Gastroesophageal sphincter (tissue), 4 donors: Measurements from ENCODE around the gene BTBD2. TPM values are rescaled to one million over a fixed set of nuclear protein-coding genes. Genes with fewer than 3 reads are reported as not detected.
A peak's percentile ranks its signal among the peaks of the same experiment; 100 is the strongest.

Experiments
- ATAC-seq: fragments of 150-250 bp; one replicate; pipeline ENCODE4 v1.9.1; 2016; ENCODE audit warnings: mild to moderate bottlenecking, moderate library complexity
- H3K27ac ChIP-seq, 4 donors: fragments of 200-600 bp; sonication (generic) in 3 of 4; 1 replicate in 3 of 4; 2 replicates in 1 of 4; pipeline ENCODE4 v1.5.1; 2016 to 2019
- H3K27me3 ChIP-seq: fragments of 200-600 bp; sonication (generic); one replicate; pipeline ENCODE4 v1.5.1; 2019
- H3K36me3 ChIP-seq, 2 donors: fragments of 200-600 bp; sonication (generic); one replicate each; pipeline ENCODE4 v1.5.1; 2019; ENCODE audit warnings: control low read depth in 1 of 2
- H3K4me1 ChIP-seq, 3 donors: fragments of 200-600 bp; sonication (generic); 1 replicate in 2 of 3; 2 replicates in 1 of 3; pipeline ENCODE4 v1.5.1; 2016 to 2019; ENCODE audit warnings: control low read depth in 2 of 3
- H3K4me3 ChIP-seq, 2 donors: fragments of 200-600 bp; sonication (generic); one replicate each; pipeline ENCODE4 v1.5.1; 2019; ENCODE audit warnings: mild to moderate bottlenecking in 1 of 2, moderate library complexity in 1 of 2
- H3K9me3 ChIP-seq, 3 donors: fragments of 200-600 bp; sonication (generic); one replicate each; pipeline ENCODE4 v1.5.1; 2017 to 2019; ENCODE audit warnings: control low read depth in 2 of 3
- CTCF ChIP-seq, 4 experiments: fragments of 200-600 bp in 2 of 4; fragments of 450-650 bp in 2 of 4; sonication (generic) in 1 of 4; IDR thresholded peaks; one replicate each; pipeline ENCODE4 v1.5.1; 2017 to 2019; ENCODE audit warnings: antibody characterized with exemption in 4 of 4, mild to moderate bottlenecking in 2 of 4, moderate library complexity in 2 of 4
- EP300 ChIP-seq: sonication (generic); formaldehyde crosslinking; IDR thresholded peaks from one replicate; pipeline ENCODE4 v1.6.1; 2017; ENCODE audit warnings: antibody characterized with exemption, mild to moderate bottlenecking
- POLR2A ChIP-seq, 2 donors: fragments of 450-650 bp; IDR thresholded peaks; one replicate each; pipeline ENCODE4 v1.6.1; 2017; ENCODE audit warnings: antibody characterized with exemption in 2 of 2, mild to moderate bottlenecking in 2 of 2, moderate library complexity in 1 of 2
- POLR2AphosphoS5 ChIP-seq: sonication (generic); formaldehyde crosslinking; IDR thresholded peaks from one replicate; pipeline ENCODE4 v1.6.1; 2017; ENCODE audit warnings: antibody characterized with exemption
- WGBS, 2 donors: methylation state at CpG; one replicate each; pipeline ENCODE4 v1.1.5; 2018; ENCODE audit warnings: low coverage in 1 of 2; 5-methylcytosine and 5-hydroxymethylcytosine counted together
- small RNA-seq, 4 donors: library from RNA; depleted of rRNA; stranded (forward); fragments of <200 nt; gene quantifications; one replicate each; pipeline ENCODE3, GENCODE V24; 2016
- total RNA-seq, 4 donors: library from RNA; depleted of rRNA; stranded (reverse); fragments of >200 nt; gene quantifications; one replicate each; pipeline ENCODE4 v1.1.0, GENCODE V29; 2016

BTBD2 gene
- total RNA-seq, 4 donors from 2014 or later = 44.0 to 125 (median 59.9) TPM

- Histone ChIP-seq H3K27me3 (no peaks in the 10 kb centered on the region), H3K27ac (no peak overlapping the region), H3K4me1 (peaks cover 0 to 27% (median 14%) of the 10 kb centered on the region in 3 donors), H3K36me3 (no peaks in the 10 kb centered on the region), H3K4me3 (no peak overlapping the region), H3K9me3 (no peaks in the 10 kb centered on the region)
- ATAC-seq = no peak
- TF ChIP-seq POLR2AphosphoS5 = no peak
- TF ChIP-seq EP300 = no peak
- TF ChIP-seq POLR2A (IDR thresholded peaks at IDR 0.05) = no peak
- no peak for TF ChIP-seq CTCF (IDR thresholded peaks at IDR 0.05)
- WGBS, 2 donors = 63 to 92% methylated on average over 4 to 5 of the region's 7 CpGs
These were observed 77.4 kb downstream of the BTBD2 start for GRCh38 chr19:1938071-1938470.

GRCh38 chr19:1936916-1937610 lies 78.5 kb downstream of the BTBD2 start:
- H3K9me3 ChIP-seq = no peaks in the 10 kb centered on the region

GRCh38 chr19:1936430-1936829 lies 79.1 kb downstream of the BTBD2 start:
- Histone ChIP-seq H3K27me3 (no peaks in the 10 kb centered on the region), H3K9me3 (no peaks in the 10 kb centered on the region), H3K27ac (peak overlapping the region in 1 of 4 donors; percentile 16), H3K4me3 (no peak overlapping the region), H3K4me1 (peaks cover 0 to 13% (median 6%) of the 10 kb centered on the region in 3 donors), H3K36me3 (no peaks in the 10 kb centered on the region)
- 83 to 100% methylated on average over 1 to 3 of the region's 3 CpGs for WGBS, 2 donors
- TF ChIP-seq EP300 (no peak), CTCF (IDR thresholded peaks at IDR 0.05) (no peak), POLR2AphosphoS5 (no peak), POLR2A (IDR thresholded peaks at IDR 0.05) (no peak)
- ATAC-seq = no peak

More at GRCh38 chr19:1936916-1937610, 78.5 kb downstream of the BTBD2 start:
- Histone ChIP-seq H3K27ac (no peak overlapping the region), H3K4me3 (no peak overlapping the region), H3K27me3 (no peaks in the 10 kb centered on the region), H3K4me1 (peaks cover 0 to 17% (median 6%) of the 10 kb centered on the region in 3 donors), H3K36me3 (no peaks in the 10 kb centered on the region)
- TF ChIP-seq CTCF (IDR thresholded peaks at IDR 0.05) (no peak), EP300 (no peak), POLR2A (IDR thresholded peaks at IDR 0.05) (no peak), POLR2AphosphoS5 (no peak)
- 60 to 80% methylated on average over 1 to 4 of the region's 24 CpGs for WGBS, 2 donors
- no peak for ATAC-seq

- Histone ChIP-seq H3K27me3 (no peaks in the 10 kb centered on the region), H3K4me1 (peaks cover 0 to 13% (median 6%) of the 10 kb centered on the region in 3 donors), H3K27ac (peak overlapping the region in 2 of 4 donors; percentile 1 to 16), H3K36me3 (no peaks in the 10 kb centered on the region), H3K9me3 (no peaks in the 10 kb centered on the region), H3K4me3 (no peak overlapping the region)
- WGBS, 2 donors = 44 to 50% methylated on average over 1 to 9 of the region's 11 CpGs
- TF ChIP-seq EP300 (no peak), POLR2A (IDR thresholded peaks at IDR 0.05) (no peak), CTCF (IDR thresholded peaks at IDR 0.05) (no peak), POLR2AphosphoS5 (no peak)
- no peak for ATAC-seq
These were observed 79.9 kb downstream of the BTBD2 start for GRCh38 chr19:1935484-1936208.

Small RNAs within 50 kb of the gene (small RNA-seq; reads per million reads assigned to genes)
- 0 reads per million in 4 donors for gene AC007136.1

Other genes with a start within 250 kb of the BTBD2 start
- 1 to 10 TPM in 1 of 4 donors, under 1 TPM in 3; 0.27 to 1.4 (median 0.48) TPM for gene ATP8B3, start 203.4 kb downstream of the BTBD2 start, total RNA-seq
- gene REXO1, start 167.2 kb downstream of the BTBD2 start, total RNA-seq = 10 to 100 TPM; 11.4 to 29.9 (median 16.1) TPM
- gene KLF16, start 152.1 kb downstream of the BTBD2 start, total RNA-seq = 1 to 10 TPM; 1.4 to 7.1 (median 5.5) TPM
- 100 to 1,000 TPM in 1 of 4 donors, 10 to 100 TPM in 3; 80.0 to 117 (median 91.0) TPM for gene ABHD17A, start 130.2 kb downstream of the BTBD2 start, total RNA-seq
- gene ADAT3, start 110.3 kb downstream of the BTBD2 start, total RNA-seq = 1 to 10 TPM in 3 of 4 donors, under 1 TPM in 1; 0.47 to 4.2 (median 2.3) TPM
- gene SCAMP4, start 110.3 kb downstream of the BTBD2 start, total RNA-seq = 10 to 100 TPM; 48.6 to 73.4 (median 58.1) TPM
- gene CSNK1G2, start 74.5 kb downstream of the BTBD2 start, total RNA-seq = 10 to 100 TPM; 40.4 to 57.4 (median 46.2) TPM
- 100 to 1,000 TPM in 3 of 4 donors, 10 to 100 TPM in 1; 98.4 to 195 (median 173) TPM for gene MKNK2, start 35.5 kb upstream of the BTBD2 start, total RNA-seq
- 10 to 100 TPM; 29.0 to 69.9 (median 38.6) TPM for gene MOB3A, start 80.6 kb upstream of the BTBD2 start, total RNA-seq
- gene IZUMO4, start 81.2 kb upstream of the BTBD2 start, total RNA-seq = 10 to 100 TPM in 1 of 4 donors, 1 to 10 TPM in 3; 2.4 to 17.3 (median 4.3) TPM
- gene AP3D1, start 135.9 kb upstream of the BTBD2 start, total RNA-seq = 100 to 1,000 TPM in 1 of 4 donors, 10 to 100 TPM in 3; 69.9 to 132 (median 73.8) TPM
- gene DOT1L, start 148.2 kb upstream of the BTBD2 start, total RNA-seq = 10 to 100 TPM in 2 of 4 donors, 1 to 10 TPM in 2; 4.4 to 12.8 (median 10.2) TPM
- gene PLEKHJ1, start 220.6 kb upstream of the BTBD2 start, total RNA-seq = 10 to 100 TPM; 41.6 to 56.7 (median 51.7) TPM
- gene SF3A2, start 221.1 kb upstream of the BTBD2 start, total RNA-seq = 10 to 100 TPM; 27.5 to 40.3 (median 37.4) TPM
- gene AMH, start 233.6 kb upstream of the BTBD2 start, total RNA-seq = 1 to 10 TPM in 1 of 4 donors, under 1 TPM in 3; 0.23 to 1.2 (median 0.47) TPM
- under 1 TPM in 1 of 4 donors, not detected in 3; 0.37 TPM for gene JSRP1, start 240.7 kb upstream of the BTBD2 start, total RNA-seq